ENCODE data around the gene TOPAZ1. TPM values are rescaled to one million over a fixed set of nuclear protein-coding genes. Genes with fewer than 3 reads are reported as not detected.

TOPAZ1 gene
- total RNA-seq, 1 donor from 2014 or later = not detected

GRCh38 chr3:44208568-44208967 lies 33.1 kb upstream of the TOPAZ1 start:
- no peaks in the 10 kb centered on the region for H3K79me2 ChIP-seq (ENCODE audit: insufficient read depth, low read length)
- H3K27me3 ChIP-seq (ENCODE audit: insufficient read depth, low read length) = peaks cover 3% of the 10 kb centered on the region
- no peaks in the 10 kb centered on the region for H4K20me1 ChIP-seq (ENCODE audit: insufficient read depth, low read length)
- H3K27me3 Mint-ChIP-seq (ENCODE audit: low read depth, unreplicated experiment) = peaks cover 5% of the 10 kb centered on the region
- no peak overlapping the region for H3K4me2 ChIP-seq (ENCODE audit: low read length)
- H3K36me3 ChIP-seq (ENCODE audit: insufficient read depth, low read length) = no peaks in the 10 kb centered on the region
- H3K4me3 ChIP-seq (ENCODE audit: insufficient read depth, low read depth, low read length) = no peak overlapping the region
- no peaks in the 10 kb centered on the region for H3K9me3 ChIP-seq (ENCODE audit: insufficient read depth, low read depth, low read length)
- TF ChIP-seq CTCF (IDR thresholded peaks at IDR 0.05; ENCODE audit: insufficient read depth, low read depth, low read length) (no peak), EZH2 (IDR thresholded peaks at IDR 0.05; ENCODE audit: insufficient read depth, low read length) (no peak)
- peaks cover 27% of the 10 kb centered on the region for H3K4me1 Mint-ChIP-seq (ENCODE audit: low read depth, unreplicated experiment)
- H3K27ac ChIP-seq (ENCODE audit: low read depth, low read length) = no peak overlapping the region
- FAIRE-seq = peak; percentile 64
- H3K9me3 Mint-ChIP-seq (ENCODE audit: unreplicated experiment) = no peaks in the 10 kb centered on the region
- no peaks in the 10 kb centered on the region for H3K36me3 Mint-ChIP-seq (ENCODE audit: low read depth, unreplicated experiment)
- peak; percentile 57 for DNase-seq (ENCODE audit: low read depth)
- H3K4me3 Mint-ChIP-seq (ENCODE audit: unreplicated experiment) = no peak overlapping the region
- no peak overlapping the region for H3K9ac ChIP-seq (ENCODE audit: low read length)
- no peaks in the 10 kb centered on the region for H3K4me1 ChIP-seq (ENCODE audit: insufficient read depth, low read length)
- no peak overlapping the region for H2AFZ ChIP-seq (ENCODE audit: low read depth, low read length)
- H3K27ac Mint-ChIP-seq (ENCODE audit: unreplicated experiment) = peak overlapping the region; percentile 36

- Mint-ChIP-seq H3K4me1 (ENCODE audit: low read depth, unreplicated experiment) (peaks cover 26% of the 10 kb centered on the region), H3K9me3 (ENCODE audit: unreplicated experiment) (peaks cover 4% of the 10 kb centered on the region), H3K36me3 (ENCODE audit: low read depth, unreplicated experiment) (no peaks in the 10 kb centered on the region), H3K27me3 (ENCODE audit: low read depth, unreplicated experiment) (no peaks in the 10 kb centered on the region), H3K4me3 (ENCODE audit: unreplicated experiment) (no peak overlapping the region), H3K27ac (ENCODE audit: unreplicated experiment) (no peak overlapping the region)
- H3K9me3 ChIP-seq (ENCODE audit: insufficient read depth, low read depth, low read length) = no peaks in the 10 kb centered on the region
- H3K4me3 ChIP-seq (ENCODE audit: insufficient read depth, low read depth, low read length) = no peak overlapping the region
- H4K20me1 ChIP-seq (ENCODE audit: insufficient read depth, low read length) = no peaks in the 10 kb centered on the region
- H3K4me2 ChIP-seq (ENCODE audit: low read length) = no peak overlapping the region
- no peak overlapping the region for H3K9ac ChIP-seq (ENCODE audit: low read length)
- no peaks in the 10 kb centered on the region for H3K79me2 ChIP-seq (ENCODE audit: insufficient read depth, low read length)
- no peak for DNase-seq (ENCODE audit: low read depth)
- no peaks in the 10 kb centered on the region for H3K36me3 ChIP-seq (ENCODE audit: insufficient read depth, low read length)
- TF ChIP-seq CTCF (IDR thresholded peaks at IDR 0.05; ENCODE audit: insufficient read depth, low read depth, low read length) (no peak), EZH2 (IDR thresholded peaks at IDR 0.05; ENCODE audit: insufficient read depth, low read length) (no peak)
- H2AFZ ChIP-seq (ENCODE audit: low read depth, low read length) = no peak overlapping the region
- H3K4me1 ChIP-seq (ENCODE audit: insufficient read depth, low read length) = no peaks in the 10 kb centered on the region
- no peak for FAIRE-seq
- H3K27ac ChIP-seq (ENCODE audit: low read depth, low read length) = no peak overlapping the region
- no peaks in the 10 kb centered on the region for H3K27me3 ChIP-seq (ENCODE audit: insufficient read depth, low read length)
These were observed 30.7 kb upstream of the TOPAZ1 start for GRCh38 chr3:44210967-44211366.

- DNase-seq (ENCODE audit: low read depth) (no peak), FAIRE-seq (no peak)
- no peak overlapping the region for H3K27ac Mint-ChIP-seq (ENCODE audit: unreplicated experiment)
- Histone ChIP-seq H3K36me3 (ENCODE audit: insufficient read depth, low read length) (no peaks in the 10 kb centered on the region), H3K27ac (ENCODE audit: low read depth, low read length) (no peak overlapping the region), H3K27me3 (ENCODE audit: insufficient read depth, low read length) (peaks cover 3% of the 10 kb centered on the region), H4K20me1 (ENCODE audit: insufficient read depth, low read length) (no peaks in the 10 kb centered on the region), H3K9me3 (ENCODE audit: insufficient read depth, low read depth, low read length) (no peaks in the 10 kb centered on the region), H3K4me1 (ENCODE audit: insufficient read depth, low read length) (peaks cover 12% of the 10 kb centered on the region), H3K4me2 (ENCODE audit: low read length) (no peak overlapping the region), H3K9ac (ENCODE audit: low read length) (no peak overlapping the region), H3K79me2 (ENCODE audit: insufficient read depth, low read length) (no peaks in the 10 kb centered on the region), H2AFZ (ENCODE audit: low read depth, low read length) (no peak overlapping the region), H3K4me3 (ENCODE audit: insufficient read depth, low read depth, low read length) (no peak overlapping the region)
- H3K4me1 Mint-ChIP-seq (ENCODE audit: low read depth, unreplicated experiment) = peaks cover 11% of the 10 kb centered on the region
- TF ChIP-seq CTCF (IDR thresholded peaks at IDR 0.05; ENCODE audit: insufficient read depth, low read depth, low read length) (no peak), EZH2 (IDR thresholded peaks at IDR 0.05; ENCODE audit: insufficient read depth, low read length) (no peak)
- H3K27me3 Mint-ChIP-seq (ENCODE audit: low read depth, unreplicated experiment) = peaks cover 4% of the 10 kb centered on the region
- H3K36me3 Mint-ChIP-seq (ENCODE audit: low read depth, unreplicated experiment) = no peaks in the 10 kb centered on the region
- H3K4me3 Mint-ChIP-seq (ENCODE audit: unreplicated experiment) = no peak overlapping the region
- no peaks in the 10 kb centered on the region for H3K9me3 Mint-ChIP-seq (ENCODE audit: unreplicated experiment)
These were observed 19.3 kb upstream of the TOPAZ1 start for GRCh38 chr3:44222337-44222736.

All from astrocyte (in vitro differentiated cells and primary cell).